GM21737 (cell line): ENCODE measurements around the gene LPP.

Experiments
- ATAC-seq: cut with Tn5 transposase; IDR thresholded peaks from one replicate; pipeline ENCODE4 v1.9.1; 2021; ENCODE audit warnings: mild to moderate bottlenecking, moderate library complexity; ENCODE audit not compliant: unreplicated experiment

The LPP gene

GRCh38 chr3:188802645-188803044, 648.7 kb downstream of the LPP start:
- ATAC-seq: no peak

DNA sequence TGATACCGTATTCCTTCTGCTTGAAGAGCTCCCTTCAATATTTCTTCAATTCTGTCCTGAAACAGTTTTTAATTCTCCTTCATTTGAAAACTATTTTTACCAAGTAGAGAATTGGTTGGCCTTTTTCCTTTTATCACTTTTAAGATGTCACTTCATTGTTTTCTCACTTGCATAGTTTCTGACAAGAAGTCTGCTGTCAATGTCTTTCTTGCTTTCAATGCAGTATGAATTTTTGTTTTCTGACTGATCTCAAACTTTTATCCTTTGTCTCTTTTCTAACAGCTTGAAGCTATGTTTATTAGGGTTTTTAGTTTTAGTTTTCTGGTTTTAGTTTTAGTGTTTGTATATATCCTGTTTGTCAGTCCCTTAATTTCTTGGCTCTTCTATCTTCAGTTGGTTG, 653.0 kb downstream of the LPP start:
- no peak for ATAC-seq

GRCh38 chr3:188812198-188812597, 658.2 kb downstream of the LPP start:
- ATAC-seq: no peak

GRCh38 chr3:188814581-188814980, 660.6 kb downstream of the LPP start:
- ATAC-seq: no peak

GRCh38 chr3:188817103-188817934, 663.4 kb downstream of the LPP start:
- ATAC-seq: no peak

GRCh38 chr3:188817935-188818269, 663.9 kb downstream of the LPP start:
- no peak for ATAC-seq

GRCh38 chr3:188818282-188818681, 664.3 kb downstream of the LPP start:
- no peak for ATAC-seq

DNA sequence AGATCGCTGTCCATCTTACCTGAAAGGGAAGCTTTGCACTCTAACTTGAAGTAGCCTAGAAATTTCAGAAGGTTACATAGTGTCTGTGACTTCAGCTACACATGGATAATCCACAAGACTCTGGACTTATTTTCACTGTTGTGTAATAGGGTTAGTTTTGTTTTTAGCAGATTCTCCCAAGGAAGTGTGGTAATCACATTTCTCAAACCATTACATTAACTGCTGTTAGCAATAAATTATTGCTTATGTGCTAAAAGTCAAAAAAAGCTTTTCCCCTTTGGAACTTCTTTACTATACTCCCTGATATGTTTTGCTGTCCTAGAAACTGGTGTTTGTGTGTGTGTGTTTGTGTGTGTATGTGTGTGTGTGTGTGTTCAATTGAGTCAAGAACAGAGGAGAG, 666.0 kb downstream of the LPP start:
- ATAC-seq: no peak

DNA sequence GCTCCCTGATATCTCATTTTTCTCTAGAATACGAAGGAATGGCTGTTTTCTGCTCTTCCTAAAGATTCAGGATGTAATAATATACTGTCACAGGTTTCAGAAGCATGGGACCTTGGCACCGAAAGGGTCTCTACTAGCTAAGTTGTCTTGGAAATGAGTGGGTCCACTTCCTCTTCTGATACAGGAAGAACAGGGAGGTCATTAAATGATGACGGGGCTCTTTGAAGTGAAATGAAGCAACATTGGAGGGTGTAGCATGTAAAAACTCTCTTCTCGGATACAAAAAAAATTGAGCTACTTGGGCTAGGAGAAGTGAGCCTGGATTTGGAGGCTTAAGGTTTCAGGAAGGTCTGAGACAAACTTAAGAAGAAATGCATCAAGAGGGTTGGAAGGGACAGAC, 668.0 kb downstream of the LPP start:
- ATAC-seq: no peak

DNA sequence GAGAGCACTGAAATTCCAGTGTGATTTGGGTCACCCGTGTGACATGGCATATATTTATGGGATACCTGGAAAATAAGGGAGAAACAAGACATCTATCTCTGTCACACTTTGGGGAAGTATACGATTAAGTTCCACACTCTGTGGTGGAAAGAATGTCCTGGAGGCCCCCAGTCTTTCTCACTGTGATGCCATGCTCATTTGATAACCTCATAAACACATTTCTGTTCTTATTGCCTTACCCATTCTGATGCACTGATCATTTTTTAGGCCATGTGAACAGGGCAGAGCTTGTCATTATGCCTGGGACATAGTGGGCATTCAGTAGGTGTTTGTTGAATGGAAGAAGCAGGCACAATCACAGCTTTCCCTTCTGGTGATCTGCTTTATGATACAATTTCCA, 668.5 kb downstream of the LPP start:
- no peak for ATAC-seq

GRCh38 chr3:188824566-188824965, 670.6 kb downstream of the LPP start:
- no peak for ATAC-seq

- ATAC-seq: no peak
These were observed 671.9 kb downstream of the LPP start for GRCh38 chr3:188825901-188826300.

DNA sequence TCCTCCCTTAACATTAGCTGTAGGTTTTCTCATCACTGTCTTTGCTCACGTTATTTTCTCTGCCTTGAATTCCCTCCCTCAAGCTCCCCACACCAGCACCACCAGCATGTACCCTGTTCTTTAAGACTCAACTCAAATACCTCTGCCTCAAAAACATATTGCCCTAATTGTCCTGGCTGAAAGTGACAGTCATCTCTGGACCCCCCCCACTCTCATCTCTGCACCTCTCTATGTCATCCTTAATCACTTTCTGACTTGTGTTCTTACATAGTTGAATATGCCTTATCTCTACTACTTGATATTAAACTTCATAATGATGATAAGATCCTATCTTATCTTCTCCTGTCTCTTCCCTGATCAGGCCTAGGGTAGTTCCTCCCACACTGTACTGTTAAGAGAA, 672.6 kb downstream of the LPP start:
- ATAC-seq: no peak

DNA sequence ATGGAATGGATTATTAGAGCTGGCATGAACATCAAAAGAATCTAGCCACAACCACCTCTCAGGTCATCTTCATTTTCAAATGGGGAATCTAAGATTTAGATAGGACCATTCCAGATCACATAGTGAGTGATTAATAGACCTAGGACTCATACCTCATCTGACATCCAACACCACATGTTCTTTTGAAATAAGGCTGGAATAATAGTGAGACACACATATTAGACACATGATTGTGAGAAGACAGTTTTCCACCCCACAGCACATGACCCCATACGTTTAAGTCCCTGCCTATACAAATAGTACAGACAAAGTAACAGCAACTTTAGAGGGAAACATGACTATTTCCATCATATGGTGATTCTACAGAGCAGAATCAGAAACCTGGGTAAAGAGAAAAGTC, 673.1 kb downstream of the LPP start:
- ATAC-seq: no peak

- no peak for ATAC-seq
These were observed 673.6 kb downstream of the LPP start for GRCh38 chr3:188827576-188827975.

DNA sequence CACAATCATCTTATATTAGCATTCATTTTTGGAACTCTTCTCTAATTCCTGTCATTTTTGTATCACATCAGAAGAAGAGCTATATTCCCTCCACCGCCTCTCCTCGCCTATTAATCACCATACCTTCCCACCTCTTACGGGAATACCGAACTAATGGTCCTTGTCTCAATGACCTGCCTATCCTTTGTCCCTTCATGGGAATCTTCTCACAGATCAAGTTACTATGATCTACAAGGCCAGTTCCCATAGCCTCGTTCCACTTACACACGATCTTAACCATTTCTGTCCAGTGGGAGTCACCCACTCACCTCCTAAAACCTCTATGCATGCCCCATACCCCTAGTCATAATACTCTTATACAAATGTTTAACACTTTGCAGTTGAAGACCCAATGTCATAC, 675.2 kb downstream of the LPP start:
- ATAC-seq: no peak

GRCh38 chr3:188829576-188829975, 675.6 kb downstream of the LPP start:
- no peak for ATAC-seq

DNA sequence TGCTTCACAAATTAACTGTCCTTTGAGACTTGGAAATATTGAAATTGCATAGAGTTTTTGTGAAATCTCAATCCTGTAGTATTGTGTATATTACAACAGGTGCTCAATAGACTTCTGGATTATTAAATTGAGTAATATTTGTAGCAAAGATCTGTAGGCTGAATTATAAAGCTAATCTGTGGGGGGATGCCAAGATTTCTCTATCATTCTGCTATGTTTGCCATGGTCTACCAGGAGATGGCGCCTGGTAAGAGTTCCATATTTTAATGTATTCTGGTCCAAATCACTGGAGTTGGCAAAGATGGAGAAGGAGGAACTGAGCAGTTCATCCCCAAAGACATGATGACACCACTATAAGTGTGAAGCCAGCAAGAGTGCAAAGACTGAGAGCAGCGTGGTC, 676.9 kb downstream of the LPP start:
- no peak for ATAC-seq

DNA sequence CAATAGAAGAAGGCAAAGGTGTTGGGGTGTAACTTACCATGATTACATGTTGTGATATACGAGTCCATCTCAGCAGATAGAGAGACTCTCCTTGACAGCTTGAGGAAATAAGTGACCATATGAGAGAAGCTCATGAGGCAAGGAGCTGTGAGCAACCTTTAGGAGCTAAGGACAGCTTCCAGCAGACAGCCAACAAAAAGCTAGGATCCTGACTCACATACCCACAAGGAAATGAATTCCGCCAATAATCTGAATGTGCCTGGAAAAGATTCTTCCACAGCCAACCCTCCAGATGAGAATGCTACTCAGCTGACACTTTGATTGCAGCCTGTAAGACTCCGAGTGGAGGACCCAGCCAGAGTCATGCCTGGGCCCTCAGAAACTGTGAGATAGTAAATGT, 678.2 kb downstream of the LPP start:
- ATAC-seq: no peak

GRCh38 chr3:188832961-188833721, 679.2 kb downstream of the LPP start:
- no peak for ATAC-seq

- ATAC-seq: no peak
These were observed 680.4 kb downstream of the LPP start for GRCh38 chr3:188834349-188834748.

GRCh38 chr3:188839187-188839695, 685.3 kb downstream of the LPP start:
- no peak for ATAC-seq
